Measurements from ENCODE around the gene APOH. TPM values are rescaled to one million over a fixed set of nuclear protein-coding genes. Genes with fewer than 3 reads are reported as not detected.

Gene APOH
- total RNA-seq, 2 experiments from 2014 or later: not detected

DNA sequence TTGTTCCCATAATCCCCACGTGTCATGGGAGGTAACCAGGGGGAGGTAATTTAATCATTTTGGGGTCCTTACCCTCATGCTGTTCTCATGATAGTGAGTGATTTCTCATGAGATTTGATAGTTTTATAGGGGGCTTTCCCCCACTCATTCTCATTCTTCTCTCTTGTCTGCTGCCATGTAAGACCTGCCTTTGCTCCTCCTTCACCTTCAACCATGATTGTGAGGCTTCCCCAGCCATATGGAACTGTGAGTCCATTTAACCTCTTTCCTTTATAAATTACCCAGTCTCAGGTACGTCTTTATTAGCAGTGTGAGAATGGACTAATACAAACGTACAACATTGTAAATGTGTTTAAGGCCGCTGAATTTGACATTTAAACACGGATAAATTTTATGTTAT, 35.5 kb upstream of the APOH start:
- Mint-ChIP-seq H3K4me3 (no peak overlapping the region), H3K4me1 (ENCODE audit: low read depth) (no peaks in the 10 kb centered on the region), H3K9me3 (peaks cover 3% of the 10 kb centered on the region), H3K27ac (no peak overlapping the region), H3K27me3 (no peaks in the 10 kb centered on the region), H3K36me3 (ENCODE audit: low read depth) (no peaks in the 10 kb centered on the region)
- intact Hi-C loops (cut with DNase I, micrococcal nuclease): no loop called here
- TF ChIP-seq, protein P1, sequence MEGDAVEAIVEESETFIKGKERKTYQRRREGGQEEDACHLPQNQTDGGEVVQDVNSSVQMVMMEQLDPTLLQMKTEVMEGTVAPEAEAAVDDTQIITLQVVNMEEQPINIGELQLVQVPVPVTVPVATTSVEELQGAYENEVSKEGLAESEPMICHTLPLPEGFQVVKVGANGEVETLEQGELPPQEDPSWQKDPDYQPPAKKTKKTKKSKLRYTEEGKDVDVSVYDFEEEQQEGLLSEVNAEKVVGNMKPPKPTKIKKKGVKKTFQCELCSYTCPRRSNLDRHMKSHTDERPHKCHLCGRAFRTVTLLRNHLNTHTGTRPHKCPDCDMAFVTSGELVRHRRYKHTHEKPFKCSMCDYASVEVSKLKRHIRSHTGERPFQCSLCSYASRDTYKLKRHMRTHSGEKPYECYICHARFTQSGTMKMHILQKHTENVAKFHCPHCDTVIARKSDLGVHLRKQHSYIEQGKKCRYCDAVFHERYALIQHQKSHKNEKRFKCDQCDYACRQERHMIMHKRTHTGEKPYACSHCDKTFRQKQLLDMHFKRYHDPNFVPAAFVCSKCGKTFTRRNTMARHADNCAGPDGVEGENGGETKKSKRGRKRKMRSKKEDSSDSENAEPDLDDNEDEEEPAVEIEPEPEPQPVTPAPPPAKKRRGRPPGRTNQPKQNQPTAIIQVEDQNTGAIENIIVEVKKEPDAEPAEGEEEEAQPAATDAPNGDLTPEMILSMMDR (IDR thresholded peaks at IDR 0.05): no peak
- Histone ChIP-seq H3K27me3 (ENCODE audit: control insufficient read depth in 1 of 2, insufficient read depth in 2 of 2, low read length in 2 of 2) (no peaks in the 10 kb centered on the region), H3K36me3 (ENCODE audit: insufficient read depth, low read length) (no peaks in the 10 kb centered on the region), H3K9me3 (ENCODE audit: control insufficient read depth in 1 of 2, insufficient read depth in 1 of 2, low read length in 2 of 2) (no peaks in the 10 kb centered on the region), H3K4me3 (ENCODE audit: low read length) (no peak overlapping the region), H3K4me1 (ENCODE audit: insufficient read depth, low read length) (no peaks in the 10 kb centered on the region), H3K27ac (ENCODE audit: low read depth in 1 of 2, low read length in 2 of 2) (no peak overlapping the region)
- ATAC-seq (ENCODE audit: poor library complexity) (no peak), DNase-seq (no peak)
- CTCF ChIA-PET: no interaction called here
- POLR2A ChIA-PET: interaction anchor here (0.8 kb wide), 1 partner anchor 9 kb away, joined by 3 read pairs; no protein-coding TSS in a partner anchor

DNA sequence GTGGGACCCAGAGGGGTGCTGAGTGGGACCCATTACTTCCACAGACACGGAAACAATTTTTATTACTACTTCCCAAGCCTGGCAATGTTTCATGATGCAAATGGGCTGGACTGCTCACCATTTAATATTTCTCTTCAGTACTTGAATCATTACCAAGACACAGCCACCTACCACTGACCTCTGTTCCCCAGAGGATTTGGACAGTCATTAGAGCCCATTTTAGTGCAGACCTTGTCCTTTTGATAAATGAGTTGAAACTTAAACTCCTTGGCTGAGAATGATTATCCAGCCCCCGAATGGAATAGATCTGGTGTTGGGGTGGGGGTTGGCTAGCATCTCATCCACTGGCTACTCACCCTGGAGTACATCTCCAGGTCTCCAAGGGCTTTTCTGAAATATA, 33.6 kb upstream of the APOH start:
- CTCF ChIA-PET: no interaction called here
- intact Hi-C loops (cut with DNase I, micrococcal nuclease): no loop called here

DNA sequence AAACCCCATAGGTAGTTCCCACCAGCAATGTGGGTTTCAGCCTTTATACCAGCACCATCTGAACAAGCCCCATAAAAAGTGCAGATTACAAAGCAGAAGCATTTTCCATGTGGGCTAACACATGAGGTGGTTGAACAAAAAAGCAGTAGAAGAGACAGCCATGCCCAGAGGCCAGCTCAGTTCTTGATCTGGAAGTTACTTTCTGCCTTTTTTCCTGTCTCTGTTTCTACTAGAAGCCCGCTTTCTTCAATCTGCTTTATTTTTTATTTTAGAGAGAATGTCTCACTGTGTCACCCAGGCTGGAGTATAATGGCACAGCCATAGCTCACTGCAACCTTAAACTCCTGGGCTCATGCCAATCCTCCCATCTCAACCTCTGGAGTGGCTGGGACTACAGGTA, 31.5 kb upstream of the APOH start:
- TF ChIP-seq, protein P1 (IDR thresholded peaks at IDR 0.05): no peak

More for the DNA sequence above, 33.6 kb upstream of the APOH start:
- DNase-seq: no peak
- Mint-ChIP-seq H3K36me3 (ENCODE audit: low read depth) (no peaks in the 10 kb centered on the region), H3K9me3 (peaks cover 3% of the 10 kb centered on the region), H3K4me3 (no peak overlapping the region), H3K27ac (no peak overlapping the region), H3K4me1 (ENCODE audit: low read depth) (no peaks in the 10 kb centered on the region), H3K27me3 (no peaks in the 10 kb centered on the region)
- Histone ChIP-seq H3K4me1 (ENCODE audit: insufficient read depth, low read length) (no peaks in the 10 kb centered on the region), H3K4me3 (ENCODE audit: low read length) (no peak overlapping the region), H3K27me3 (ENCODE audit: control insufficient read depth in 1 of 2, insufficient read depth in 2 of 2, low read length in 2 of 2) (no peaks in the 10 kb centered on the region), H3K9me3 (ENCODE audit: control insufficient read depth in 1 of 2, insufficient read depth in 1 of 2, low read length in 2 of 2) (no peaks in the 10 kb centered on the region), H3K27ac (ENCODE audit: low read depth in 1 of 2, low read length in 2 of 2) (no peak overlapping the region), H3K36me3 (ENCODE audit: insufficient read depth, low read length) (no peaks in the 10 kb centered on the region)
- POLR2A ChIA-PET: no interaction called here
- TF ChIP-seq, protein P1 (IDR thresholded peaks at IDR 0.05): no peak
- no peak for ATAC-seq (ENCODE audit: poor library complexity)

More for the DNA sequence above, 31.5 kb upstream of the APOH start:
- no peak overlapping the region for H3K27ac Mint-ChIP-seq
- ChIA-PET POLR2A (no interaction called here), CTCF (no interaction called here)
- no peaks in the 10 kb centered on the region for H3K27me3 Mint-ChIP-seq
- intact Hi-C loops (cut with DNase I, micrococcal nuclease): no loop called here
- ATAC-seq (ENCODE audit: poor library complexity) (no peak), DNase-seq (no peak)
- no peak overlapping the region for H3K27ac ChIP-seq (ENCODE audit: low read depth in 1 of 2, low read length in 2 of 2)
- H3K4me3 Mint-ChIP-seq: no peak overlapping the region
- H3K36me3 Mint-ChIP-seq (ENCODE audit: low read depth): no peaks in the 10 kb centered on the region
- peaks cover 8% of the 10 kb centered on the region for H3K4me1 Mint-ChIP-seq (ENCODE audit: low read depth)
- H3K9me3 Mint-ChIP-seq: peaks cover 3% of the 10 kb centered on the region
- H3K36me3 ChIP-seq (ENCODE audit: insufficient read depth, low read length): no peaks in the 10 kb centered on the region
- no peak overlapping the region for H3K4me3 ChIP-seq (ENCODE audit: low read length)
- H3K9me3 ChIP-seq (ENCODE audit: control insufficient read depth in 1 of 2, insufficient read depth in 1 of 2, low read length in 2 of 2): no peaks in the 10 kb centered on the region
- no peaks in the 10 kb centered on the region for H3K27me3 ChIP-seq (ENCODE audit: control insufficient read depth in 1 of 2, insufficient read depth in 2 of 2, low read length in 2 of 2)
- H3K4me1 ChIP-seq (ENCODE audit: insufficient read depth, low read length): peaks cover 6% of the 10 kb centered on the region
